Progenitor cell of endocrine pancreas (in vitro differentiated cells): ENCODE measurements around the gene DCTN1. TPM values are rescaled to one million over a fixed set of nuclear protein-coding genes. Genes with fewer than 3 reads are reported as not detected.

Source experiments
- DNase-seq: peaks from one replicate; pipeline ENCODE4 v3.0.0; 2021; ENCODE audit warnings: low spot score; ENCODE audit not compliant: unreplicated experiment
- H3K27ac Mint-ChIP-seq: 2 replicates; pipeline ENCODE4 v1.8.0; 2021; ENCODE audit warnings: mild to moderate bottlenecking, moderate library complexity, mixed read lengths
- H3K27me3 Mint-ChIP-seq: 2 replicates; pipeline ENCODE4 v1.8.0; 2021; ENCODE audit warnings: mixed read lengths
- H3K36me3 Mint-ChIP-seq: 2 replicates; pipeline ENCODE4 v1.8.0; 2022; ENCODE audit warnings: mixed read lengths; ENCODE audit not compliant: insufficient read depth
- H3K4me1 Mint-ChIP-seq: 2 replicates; pipeline ENCODE4 v1.8.0; 2021; ENCODE audit warnings: low read depth, mixed read lengths
- H3K4me3 Mint-ChIP-seq: 2 replicates; pipeline ENCODE4 v1.8.0; 2021; ENCODE audit warnings: low read depth, mild to moderate bottlenecking, moderate library complexity, mixed read lengths
- H3K9me3 Mint-ChIP-seq: 2 replicates; pipeline ENCODE4 v1.8.0; 2021; ENCODE audit warnings: low read depth, mixed read lengths
- total RNA-seq: library from RNA; stranded (reverse); gene quantifications from 2 replicates; pipeline ENCODE4 v1.2.1, GENCODE V29; 2021
- TF ChIP-seq, protein P1 (sequence below): fragments of 200-600 bp; sonication (generic); IDR thresholded peaks from one replicate; pipeline ENCODE4 v1.5.0; 2021; ENCODE audit warnings: antibody characterized with exemption, mild to moderate bottlenecking; ENCODE audit not compliant: unreplicated experiment

The DCTN1 gene
- total RNA-seq, 1 donor from 2014 or later: 195 TPM

DNA sequence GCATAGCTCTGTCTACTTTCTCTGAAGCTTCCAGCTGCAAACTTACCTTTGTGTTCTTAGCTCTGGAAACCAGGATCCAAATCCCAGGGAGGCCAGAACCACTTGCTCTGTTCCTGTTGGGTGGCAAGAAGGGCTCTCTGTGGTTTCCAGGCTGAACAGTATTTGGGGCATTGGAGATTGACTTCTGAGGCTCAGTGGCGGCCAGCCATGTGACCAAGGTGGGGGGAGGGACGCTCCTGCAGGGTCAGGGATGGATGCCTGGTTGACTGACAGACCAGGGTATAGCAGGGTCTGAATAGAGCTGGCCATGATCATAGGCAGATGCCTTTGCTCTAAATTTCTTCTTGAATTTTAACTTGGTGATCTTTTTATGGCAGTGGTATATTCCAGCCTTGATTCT, 52.0 kb downstream of the DCTN1 start:
- TF ChIP-seq, protein P1, sequence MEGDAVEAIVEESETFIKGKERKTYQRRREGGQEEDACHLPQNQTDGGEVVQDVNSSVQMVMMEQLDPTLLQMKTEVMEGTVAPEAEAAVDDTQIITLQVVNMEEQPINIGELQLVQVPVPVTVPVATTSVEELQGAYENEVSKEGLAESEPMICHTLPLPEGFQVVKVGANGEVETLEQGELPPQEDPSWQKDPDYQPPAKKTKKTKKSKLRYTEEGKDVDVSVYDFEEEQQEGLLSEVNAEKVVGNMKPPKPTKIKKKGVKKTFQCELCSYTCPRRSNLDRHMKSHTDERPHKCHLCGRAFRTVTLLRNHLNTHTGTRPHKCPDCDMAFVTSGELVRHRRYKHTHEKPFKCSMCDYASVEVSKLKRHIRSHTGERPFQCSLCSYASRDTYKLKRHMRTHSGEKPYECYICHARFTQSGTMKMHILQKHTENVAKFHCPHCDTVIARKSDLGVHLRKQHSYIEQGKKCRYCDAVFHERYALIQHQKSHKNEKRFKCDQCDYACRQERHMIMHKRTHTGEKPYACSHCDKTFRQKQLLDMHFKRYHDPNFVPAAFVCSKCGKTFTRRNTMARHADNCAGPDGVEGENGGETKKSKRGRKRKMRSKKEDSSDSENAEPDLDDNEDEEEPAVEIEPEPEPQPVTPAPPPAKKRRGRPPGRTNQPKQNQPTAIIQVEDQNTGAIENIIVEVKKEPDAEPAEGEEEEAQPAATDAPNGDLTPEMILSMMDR: no peak
- Mint-ChIP-seq H3K4me3 (no peak overlapping the region), H3K27me3 (no peaks in the 10 kb centered on the region), H3K36me3 (no peaks in the 10 kb centered on the region), H3K27ac (no peak overlapping the region), H3K9me3 (no peaks in the 10 kb centered on the region), H3K4me1 (no peaks in the 10 kb centered on the region)
- DNase-seq: no peak

GRCh38 chr2:74327627-74328026, 52.5 kb downstream of the DCTN1 start:
- Mint-ChIP-seq H3K27me3 (no peaks in the 10 kb centered on the region), H3K9me3 (no peaks in the 10 kb centered on the region), H3K36me3 (no peaks in the 10 kb centered on the region), H3K4me1 (no peaks in the 10 kb centered on the region), H3K27ac (no peak overlapping the region), H3K4me3 (no peak overlapping the region)
- no peak for DNase-seq
- TF ChIP-seq, protein P1: no peak

DNA sequence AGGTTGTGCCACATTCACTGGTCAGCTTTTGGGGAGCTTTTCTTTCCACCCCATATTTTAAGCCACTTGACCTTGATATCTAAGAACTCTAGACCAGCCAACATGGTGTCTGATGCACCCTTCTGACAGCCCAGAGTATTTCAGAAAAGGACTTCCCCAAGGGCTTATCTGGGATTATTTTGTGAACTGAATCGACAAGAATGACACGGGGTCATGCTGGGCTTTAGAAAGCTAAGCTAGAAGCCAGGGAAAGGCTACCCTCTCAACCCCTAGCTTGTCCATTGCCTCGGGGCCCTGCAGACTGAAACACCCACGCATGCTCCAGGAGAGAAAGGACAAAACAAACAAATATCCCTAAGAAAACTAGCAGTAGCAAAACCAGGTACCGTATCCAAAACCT, 52.9 kb downstream of the DCTN1 start:
- H3K36me3 Mint-ChIP-seq: no peaks in the 10 kb centered on the region
- DNase-seq: no peak
- no peak overlapping the region for H3K27ac Mint-ChIP-seq
- H3K4me3 Mint-ChIP-seq: no peak overlapping the region
- no peaks in the 10 kb centered on the region for H3K4me1 Mint-ChIP-seq
- TF ChIP-seq, protein P1: no peak
- no peaks in the 10 kb centered on the region for H3K9me3 Mint-ChIP-seq
- H3K27me3 Mint-ChIP-seq: no peaks in the 10 kb centered on the region

GRCh38 chr2:74325815-74326214, 54.3 kb downstream of the DCTN1 start:
- Mint-ChIP-seq H3K4me1 (no peaks in the 10 kb centered on the region), H3K36me3 (no peaks in the 10 kb centered on the region), H3K27me3 (no peaks in the 10 kb centered on the region), H3K9me3 (no peaks in the 10 kb centered on the region), H3K27ac (no peak overlapping the region), H3K4me3 (no peak overlapping the region)
- TF ChIP-seq, protein P1: no peak
- DNase-seq: no peak

DNA sequence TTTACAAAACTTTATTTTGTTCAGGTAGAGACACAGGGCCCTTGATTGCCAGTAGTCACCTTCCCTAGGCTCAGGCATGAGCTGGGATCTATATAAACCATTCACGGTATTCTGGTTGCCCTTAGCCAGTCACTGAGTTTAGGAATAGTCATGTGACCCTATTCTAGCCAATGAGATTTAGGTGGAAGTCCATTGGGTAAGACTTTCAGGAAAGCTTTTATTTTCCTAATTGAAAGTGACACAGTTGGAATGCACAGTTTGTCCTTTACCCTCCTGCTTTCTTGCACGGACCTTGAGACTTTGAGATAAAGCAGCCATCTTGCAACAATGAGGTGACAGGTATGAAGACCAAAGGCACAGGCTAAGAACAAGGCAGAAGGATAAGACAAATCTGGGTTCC, 58.4 kb downstream of the DCTN1 start:
- no peaks in the 10 kb centered on the region for H3K9me3 Mint-ChIP-seq
- H3K4me1 Mint-ChIP-seq: peaks cover 5% of the 10 kb centered on the region
- H3K27me3 Mint-ChIP-seq: no peaks in the 10 kb centered on the region
- TF ChIP-seq, protein P1: no peak
- no peaks in the 10 kb centered on the region for H3K36me3 Mint-ChIP-seq
- no peak overlapping the region for H3K27ac Mint-ChIP-seq
- DNase-seq: no peak
- H3K4me3 Mint-ChIP-seq: no peak overlapping the region
